ENCODE data around the gene KCTD19.

DNA sequence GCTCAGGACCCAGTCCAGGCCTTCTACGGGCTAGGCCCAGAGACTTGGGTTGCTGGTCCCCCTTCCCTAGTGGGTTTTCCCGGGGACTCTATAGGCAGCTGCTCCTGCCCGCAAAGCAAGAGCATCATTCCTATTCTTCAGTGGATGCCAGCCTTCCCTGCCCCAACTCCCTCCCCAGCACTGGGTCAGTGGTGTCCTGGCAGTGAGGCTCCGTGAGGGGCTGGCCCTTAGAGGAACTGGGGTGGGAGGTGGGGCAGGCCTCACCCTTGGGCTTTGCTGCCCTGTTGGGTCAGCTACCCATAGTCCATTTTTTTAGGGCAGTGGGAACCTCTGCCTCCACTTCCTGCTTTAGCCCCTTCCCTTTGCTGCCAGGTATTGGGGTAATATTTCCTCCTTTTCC, 55.1 kb downstream of the KCTD19 start:
- TF ChIP-seq YY1 (IDR thresholded peaks at IDR 0.05; ENCODE audit: insufficient read depth, insufficient read length) (no peak), ZNF274 (IDR thresholded peaks at IDR 0.05; ENCODE audit: low read depth, low read length) (no peak), SUZ12 (IDR thresholded peaks at IDR 0.05; ENCODE audit: extremely low read depth, insufficient read depth, insufficient read length) (no peak)
